ENCODE data around the gene SORCS2.

Gene SORCS2

DNA sequence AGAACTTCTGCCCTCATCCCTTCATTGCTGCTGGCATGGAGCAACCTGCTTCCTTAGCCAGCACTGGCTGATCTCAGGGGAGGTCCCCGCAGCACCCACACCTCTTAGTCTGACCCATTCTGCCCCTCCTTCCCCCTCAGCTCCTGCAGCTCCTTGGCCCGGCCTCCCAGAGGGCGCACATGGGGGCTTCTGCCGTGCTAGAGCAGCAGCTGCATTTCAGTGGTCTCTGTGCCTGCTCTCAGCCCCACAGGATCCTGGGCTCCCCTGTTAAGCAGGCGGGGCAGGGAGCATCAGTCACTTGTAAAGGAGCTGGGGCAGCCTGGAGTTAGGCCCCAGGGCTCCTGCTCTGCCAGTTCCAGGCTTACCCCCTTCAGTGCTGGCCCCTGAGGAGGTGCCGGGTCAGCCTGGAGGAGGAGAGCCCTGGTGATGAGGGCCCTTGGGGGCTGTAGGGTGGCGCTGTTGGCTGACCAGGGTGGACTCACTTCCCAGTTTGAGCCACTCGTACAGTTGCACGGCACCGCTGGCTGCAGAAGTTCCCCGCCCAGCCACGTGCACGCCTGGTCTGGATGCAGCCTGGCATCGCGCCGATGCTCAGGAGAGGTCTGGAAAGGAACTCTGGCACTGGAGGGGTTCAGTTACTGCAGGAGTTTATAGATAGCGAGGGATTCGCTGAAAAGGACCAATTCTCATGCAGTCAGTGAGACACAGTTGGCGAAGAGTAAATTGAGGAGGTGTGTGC is 327.5 kb downstream of the SORCS2 start:
- DNase-seq: no peak

GRCh38 chr4:7521666-7522065 is 329.3 kb downstream of the SORCS2 start:
- DNase-seq: no peak

DNA sequence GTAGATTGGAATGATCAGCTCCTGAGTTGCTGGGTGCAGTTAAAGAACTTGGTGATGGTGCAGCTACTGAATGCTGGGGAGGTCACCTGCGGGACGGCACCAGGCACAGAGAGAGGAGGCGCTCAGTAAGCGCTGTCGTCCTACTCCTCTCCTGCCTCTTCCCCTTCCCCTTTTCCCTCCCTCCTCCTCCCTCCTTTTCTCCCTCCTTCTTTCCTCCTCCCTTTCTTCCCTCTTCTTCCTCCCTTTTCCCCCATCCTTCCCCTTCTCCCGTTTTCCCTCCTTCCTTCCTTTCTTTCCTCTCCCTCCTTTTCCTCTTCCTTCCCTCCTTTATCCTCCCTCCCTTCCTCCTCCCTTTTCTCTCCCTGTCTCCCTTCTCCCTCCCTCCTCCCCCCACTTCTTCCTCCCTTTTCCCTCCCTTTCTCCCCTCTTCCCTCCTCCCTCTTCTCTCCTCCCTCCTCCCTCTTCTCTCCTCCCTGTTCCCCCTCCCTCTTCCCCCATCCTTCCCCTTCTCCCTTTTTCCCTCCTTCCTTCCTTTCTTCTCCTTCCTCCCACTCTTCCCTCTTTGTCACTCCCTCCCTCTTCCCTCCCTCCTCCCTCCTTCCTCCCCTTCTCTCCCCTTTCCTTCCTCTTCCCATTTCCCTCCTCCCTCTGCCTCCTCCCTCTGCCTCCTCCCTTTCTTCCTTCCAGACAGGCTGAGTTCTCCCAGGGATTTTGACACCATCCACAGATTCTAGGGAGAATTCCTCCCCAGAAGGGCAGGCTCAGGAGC is 330.3 kb downstream of the SORCS2 start:
- DNase-seq: no peak

GRCh38 chr4:7523526-7523925 is 331.2 kb downstream of the SORCS2 start:
- no peak for DNase-seq

GRCh38 chr4:7524064-7524682 is 331.8 kb downstream of the SORCS2 start:
- DNase-seq: no peak

- DNase-seq: no peak
Observed at GRCh38 chr4:7524843-7525242, 332.5 kb downstream of the SORCS2 start.

DNA sequence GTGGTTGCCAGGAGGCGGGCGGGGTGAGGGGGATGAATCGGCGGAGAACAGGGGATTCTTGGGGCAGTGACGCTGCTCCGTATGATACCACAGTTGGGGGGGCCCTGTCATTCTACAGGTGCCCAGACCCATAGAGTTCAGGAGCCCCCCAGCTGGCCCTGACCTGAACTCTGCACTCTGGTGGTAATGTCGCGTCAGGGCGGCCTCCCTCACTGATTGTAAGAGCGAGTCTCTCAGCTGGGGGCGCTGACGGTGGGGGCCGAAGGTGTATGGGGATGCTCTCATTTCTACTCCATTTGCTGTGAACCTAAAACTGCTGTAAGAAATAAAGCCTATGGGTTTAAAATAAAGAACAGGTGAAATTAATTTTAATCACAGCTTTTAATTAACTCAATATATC is 334.2 kb downstream of the SORCS2 start:
- DNase-seq: no peak

DNA sequence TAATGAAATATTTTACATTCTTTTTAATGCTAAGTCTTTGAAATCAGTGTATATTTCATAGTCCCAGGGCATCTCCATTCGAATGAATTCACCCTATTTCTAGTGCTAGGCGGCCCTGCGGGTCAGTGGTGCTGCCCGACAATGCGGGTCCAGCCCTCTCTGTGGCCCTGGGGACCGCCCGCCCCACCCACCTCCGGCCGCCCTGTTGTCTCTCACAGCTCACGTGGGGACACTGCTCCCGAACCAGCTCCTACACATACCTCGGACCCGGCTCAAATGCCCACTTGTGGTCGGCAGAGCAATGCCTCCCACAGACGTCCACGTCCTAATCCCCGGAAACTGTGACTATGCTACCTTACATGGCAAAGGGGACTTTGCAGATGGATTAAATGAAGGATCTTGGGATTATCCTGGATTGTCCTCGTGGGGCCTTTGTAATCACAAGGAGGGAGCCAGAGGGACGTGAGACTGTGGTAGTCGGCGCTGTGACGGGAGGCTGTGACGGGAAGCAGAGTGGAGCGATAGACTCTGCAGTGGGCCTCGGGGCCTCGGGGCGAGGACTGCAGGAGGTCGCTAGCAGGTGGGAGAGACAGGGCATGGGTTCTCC is 334.7 kb downstream of the SORCS2 start:
- DNase-seq: no peak

- DNase-seq: no peak
Observed at GRCh38 chr4:7529368-7530080, 337.2 kb downstream of the SORCS2 start.

- DNase-seq: no peak
Observed at GRCh38 chr4:7530082-7530481, 337.7 kb downstream of the SORCS2 start.

- DNase-seq: no peak
Observed at GRCh38 chr4:7530932-7531639, 338.7 kb downstream of the SORCS2 start.

GRCh38 chr4:7531640-7531994 is 339.3 kb downstream of the SORCS2 start:
- no peak for DNase-seq

DNA sequence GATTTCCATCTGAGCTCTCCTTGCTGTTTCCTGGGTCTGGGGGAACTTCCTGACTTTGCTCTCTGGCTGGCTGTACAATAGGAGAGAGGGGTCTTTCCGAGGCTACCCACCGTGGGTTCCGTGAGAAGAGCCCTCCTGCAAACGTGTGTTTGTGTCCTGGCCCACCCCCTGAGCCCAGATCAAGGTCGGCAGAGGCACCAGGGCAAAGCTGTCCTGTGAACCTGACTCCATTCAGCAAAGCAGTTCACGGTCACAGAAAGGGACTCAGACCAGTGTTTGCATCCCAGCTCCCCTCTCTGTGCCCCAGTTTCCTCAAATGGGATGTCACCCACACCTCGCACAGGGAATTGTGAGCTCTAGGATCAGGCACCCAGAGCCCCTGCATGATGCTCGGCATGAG is 339.7 kb downstream of the SORCS2 start:
- DNase-seq: no peak

DNA sequence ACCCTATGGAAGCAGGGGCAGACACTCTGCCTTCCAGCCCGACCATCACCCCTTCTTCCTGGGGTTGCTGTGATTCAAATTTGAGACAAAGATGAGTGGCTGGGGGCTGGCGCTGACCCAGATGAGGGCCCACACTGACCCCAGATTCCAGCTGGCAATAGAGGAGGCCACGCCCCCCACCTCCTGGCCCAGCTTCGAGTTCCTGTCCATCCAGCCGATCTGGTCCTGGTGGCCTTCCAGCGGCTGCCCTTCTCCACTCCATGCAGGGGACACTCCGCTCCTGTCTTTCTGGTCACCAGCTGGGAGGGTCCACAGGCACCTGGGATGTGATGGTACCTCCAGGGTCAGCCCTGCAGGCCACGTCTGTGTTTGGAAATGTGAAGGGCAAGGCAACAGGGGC is 340.9 kb downstream of the SORCS2 start:
- no peak for DNase-seq

DNA sequence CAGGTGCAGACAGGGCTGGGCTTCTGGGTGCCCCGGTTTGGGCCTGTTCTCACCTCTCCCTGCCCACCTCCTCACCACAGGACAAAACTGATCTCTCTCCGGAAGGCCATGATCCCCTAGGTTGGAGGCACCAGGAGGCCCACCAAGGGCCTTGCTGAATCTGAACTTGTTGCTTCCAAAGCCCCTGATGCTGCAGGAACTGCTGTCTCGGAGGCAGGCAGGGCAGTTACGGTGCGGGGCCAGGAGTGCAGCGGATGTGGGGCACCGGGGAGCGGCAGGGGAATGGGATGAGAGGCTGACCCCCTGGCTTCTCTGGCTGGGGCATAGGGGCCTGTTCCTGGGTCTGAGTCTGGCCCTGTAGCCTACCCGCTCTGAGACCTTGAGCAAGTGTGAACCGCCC is 342.8 kb downstream of the SORCS2 start:
- no peak for DNase-seq

DNA sequence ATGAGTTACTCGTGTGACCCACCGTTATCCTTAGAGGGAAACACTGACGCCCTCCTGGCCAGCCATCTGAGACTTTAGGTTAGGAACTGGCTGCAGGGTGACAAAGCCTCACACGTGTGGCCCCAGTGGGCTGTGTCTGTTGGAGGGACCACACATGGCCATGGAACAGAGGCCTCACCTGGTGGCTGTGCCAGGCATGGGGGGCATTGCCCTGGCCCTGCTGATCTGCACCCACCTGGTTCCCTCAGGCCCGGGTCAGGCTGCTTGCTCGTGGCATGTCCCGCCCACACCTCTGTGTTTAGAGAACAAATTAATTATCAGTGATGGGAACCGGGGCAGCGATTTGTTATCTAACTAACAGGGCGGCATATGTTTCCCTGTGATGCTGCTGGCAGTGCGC is 343.3 kb downstream of the SORCS2 start:
- DNase-seq: no peak

GRCh38 chr4:7536876-7537275 is 344.5 kb downstream of the SORCS2 start:
- no peak for DNase-seq

DNA sequence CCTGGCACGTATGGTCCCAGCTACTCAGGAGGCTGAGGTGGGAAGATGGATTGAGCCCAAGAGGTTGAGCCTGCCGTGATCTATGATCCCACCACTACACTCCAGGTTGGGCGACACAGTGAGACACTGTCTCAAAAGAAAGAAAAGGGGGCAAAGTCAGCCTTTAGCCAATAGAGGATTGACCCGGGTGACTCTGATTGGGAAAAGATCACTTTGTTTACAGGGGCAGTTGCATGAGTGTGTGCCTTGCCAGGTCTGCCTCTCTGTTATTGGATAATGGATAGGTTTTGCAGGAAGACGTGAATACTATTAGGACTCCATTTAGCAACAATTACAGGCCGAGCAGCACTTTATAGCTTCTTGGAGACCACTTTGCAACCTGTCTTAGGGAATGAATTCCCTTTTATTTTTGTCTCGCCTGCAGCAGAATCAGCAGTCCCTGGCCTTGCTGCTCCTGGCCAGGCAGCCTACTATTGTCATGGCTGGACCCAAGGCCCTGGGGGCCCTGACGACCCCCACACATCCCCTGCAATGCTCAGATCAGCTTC is 345.6 kb downstream of the SORCS2 start:
- no peak for DNase-seq

DNA sequence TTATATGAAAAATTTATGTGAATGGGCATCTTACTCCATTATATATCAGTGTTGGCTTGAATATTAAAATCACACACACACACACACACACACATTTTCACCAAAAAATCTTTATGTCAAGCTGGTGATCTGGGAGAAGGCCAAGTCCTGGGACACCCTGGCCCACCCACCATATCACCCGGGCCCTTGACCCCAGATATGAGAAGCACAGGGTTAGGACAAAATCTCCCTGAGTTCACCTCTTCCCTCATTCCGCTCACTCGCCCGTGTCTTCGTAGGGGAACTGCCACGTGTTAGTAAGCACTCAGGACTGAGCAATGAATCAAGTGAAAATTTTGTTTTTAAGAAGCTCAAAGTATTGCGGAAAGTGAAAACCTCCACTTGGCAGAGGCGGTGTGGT is 346.2 kb downstream of the SORCS2 start:
- no peak for DNase-seq

- DNase-seq: no peak
Observed at GRCh38 chr4:7539186-7539585, 346.8 kb downstream of the SORCS2 start.

- no peak for DNase-seq
Observed at GRCh38 chr4:7539659-7540058, 347.3 kb downstream of the SORCS2 start.

DNA sequence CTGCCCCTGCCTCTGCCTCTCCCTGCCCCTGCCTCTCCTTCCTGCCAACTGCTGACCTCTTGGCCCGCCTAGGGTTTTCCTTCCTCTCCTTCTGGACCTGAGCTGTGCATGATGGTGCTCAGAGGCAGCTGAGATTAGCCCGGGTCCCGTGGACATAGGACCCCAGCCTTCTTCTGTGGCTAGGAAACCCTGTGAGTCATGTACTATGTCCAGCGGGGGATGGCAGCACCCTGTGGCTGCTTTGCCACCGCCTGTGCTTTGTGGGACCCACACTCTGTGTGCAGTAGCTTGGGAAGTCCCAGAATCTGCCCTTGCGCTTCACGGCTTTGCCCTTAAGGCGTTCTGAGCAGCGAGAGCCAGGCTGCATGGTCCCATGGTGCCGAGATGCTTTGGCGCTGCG is 347.9 kb downstream of the SORCS2 start:
- no peak for DNase-seq
